Activated CD4-positive, alpha-beta T cell treated with anti-CD3 and anti-CD28 coated beads, Interleukin-2, Interleukin-6, amounts not matched to agents 100 ng/mL and 50 ng/mL, durations not matched to agents 16 hours and 8 hours (primary cell): ENCODE data around the gene CXCL13.
"Not testable (repeated sequence)": the region's sequence is repeated elsewhere in the genome, so short reads cannot be mapped to it uniquely, and the experiment has no call there.

Source experiments
- DNase-seq: peaks from one replicate; pipeline ENCODE4 v3.0.0-alpha.2; 2020

Gene CXCL13

GRCh38 chr4:77613267-77613666, 7.6 kb downstream of the CXCL13 start:
- DNase-seq = no peak

DNA sequence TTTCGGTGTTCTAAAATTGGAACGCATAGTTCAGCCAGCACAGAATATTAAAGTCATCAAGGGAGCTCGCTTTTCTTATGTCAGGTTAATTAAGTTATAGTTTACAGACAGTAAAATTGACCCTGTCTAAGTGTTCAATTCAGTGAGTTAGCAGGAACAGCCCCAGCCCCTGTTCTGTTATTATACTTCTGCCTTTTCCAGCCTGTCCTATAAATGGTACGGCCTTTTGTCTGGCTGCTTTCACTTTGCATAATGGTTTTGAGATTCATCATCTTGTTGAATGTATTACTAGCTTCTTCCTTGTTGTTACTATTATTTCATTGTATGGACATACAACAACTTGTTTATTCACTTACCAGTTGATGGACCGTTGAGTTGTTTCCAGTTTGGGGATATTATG, 9.5 kb downstream of the CXCL13 start:
- DNase-seq = peak; percentile 33

DNA sequence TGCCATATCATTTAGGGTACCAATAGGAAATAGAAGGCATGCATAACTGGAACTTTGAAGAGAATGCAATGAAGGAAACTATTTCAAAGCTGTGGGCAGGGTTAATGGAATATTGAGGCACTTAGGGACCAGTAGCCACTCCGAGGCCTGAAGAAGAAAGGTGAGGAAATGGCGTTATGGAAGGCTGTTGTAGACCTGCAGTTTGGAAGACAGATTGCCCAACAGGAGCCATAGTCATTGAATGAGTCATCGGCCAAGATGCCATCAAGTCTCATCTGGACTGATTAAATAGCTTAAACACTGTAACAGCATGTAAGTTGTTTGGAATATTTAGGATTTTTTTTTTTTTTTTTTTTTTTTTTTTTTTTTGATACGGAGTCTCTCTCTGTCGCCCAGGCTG, 11.6 kb downstream of the CXCL13 start:
- no peak for DNase-seq

DNA sequence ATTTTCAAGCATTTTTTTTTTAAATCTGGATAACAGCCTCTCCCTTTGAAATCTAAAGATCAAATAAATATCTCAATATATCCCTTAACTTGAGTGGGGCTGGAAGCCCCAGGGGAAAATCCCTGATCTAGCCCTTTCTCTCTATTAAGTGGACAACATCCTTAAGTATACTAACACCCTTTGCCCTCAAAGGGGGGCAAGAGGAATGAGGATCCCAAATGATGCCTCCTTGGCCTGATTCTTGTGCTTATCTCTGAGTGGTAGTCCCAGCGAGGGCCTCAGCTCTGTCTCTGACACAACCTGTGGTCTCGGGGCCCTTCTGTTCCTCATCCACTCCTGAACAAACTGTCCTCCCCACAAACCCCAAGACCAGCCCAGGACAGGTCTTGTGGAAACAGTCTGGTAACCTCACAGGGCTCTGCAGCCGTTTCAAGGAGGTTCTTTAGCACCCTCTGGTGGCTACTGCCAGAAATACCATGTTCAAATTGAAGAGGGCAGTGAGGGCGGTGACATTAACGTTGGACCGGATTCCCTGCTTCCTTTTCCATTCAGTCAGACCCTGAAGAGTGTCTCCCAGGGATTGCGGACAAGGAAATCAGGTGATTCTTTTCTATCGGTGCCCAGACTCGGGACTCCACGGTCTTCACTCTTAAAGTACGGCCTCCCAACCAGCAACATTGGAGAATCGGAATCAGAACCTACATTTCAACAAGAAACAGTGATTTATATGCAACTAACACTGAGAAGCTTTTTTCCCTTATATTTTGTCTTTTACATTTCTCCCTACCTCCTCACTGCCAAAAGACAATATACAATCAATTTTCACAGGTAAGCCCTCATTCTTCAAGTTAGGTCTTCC, 13.0 kb downstream of the CXCL13 start:
- peak; percentile 84 for DNase-seq

DNA sequence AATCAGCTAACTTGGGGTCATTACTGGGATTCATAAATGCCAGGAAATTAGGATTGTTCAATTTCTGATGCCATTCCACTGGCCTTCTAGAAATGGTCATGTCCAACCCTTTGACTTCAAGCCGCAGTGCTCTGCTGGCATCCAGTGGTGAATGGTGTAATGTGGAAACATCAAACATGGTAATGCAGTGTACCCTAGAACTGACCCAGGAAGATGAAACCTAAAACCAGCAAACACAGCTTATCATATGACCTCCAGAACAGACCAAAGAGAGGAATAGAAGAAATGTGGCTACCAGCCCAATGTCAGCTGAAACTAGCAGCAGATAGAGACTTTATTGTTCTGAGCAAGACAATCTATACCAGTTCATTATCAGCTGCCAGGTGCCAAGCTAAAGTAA, 13.8 kb downstream of the CXCL13 start:
- DNase-seq = no peak

DNA sequence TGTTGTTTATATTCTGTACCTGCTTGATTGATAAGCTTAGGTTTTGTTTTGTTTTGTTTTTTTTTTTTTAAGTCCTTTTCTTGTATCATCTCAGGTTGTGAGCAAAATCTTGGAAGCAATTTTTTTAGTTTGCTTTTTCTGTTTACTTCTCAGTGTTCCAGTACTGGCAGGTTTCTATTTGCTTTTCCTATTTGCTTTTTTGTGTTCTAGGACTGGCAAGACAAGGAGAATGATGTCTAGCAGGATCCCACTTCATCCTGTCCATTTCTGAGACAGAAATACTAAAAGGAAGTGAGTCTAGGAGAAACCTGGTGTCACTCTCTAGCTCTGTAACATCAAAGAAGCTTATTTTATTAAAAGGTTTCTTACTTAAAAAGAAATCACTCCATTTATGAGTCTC, 15.6 kb downstream of the CXCL13 start:
- DNase-seq = no peak

GRCh38 chr4:77623091-77623490, 17.5 kb downstream of the CXCL13 start:
- no peak for DNase-seq

GRCh38 chr4:77624213-77624612, 18.6 kb downstream of the CXCL13 start:
- DNase-seq = no peak

DNA sequence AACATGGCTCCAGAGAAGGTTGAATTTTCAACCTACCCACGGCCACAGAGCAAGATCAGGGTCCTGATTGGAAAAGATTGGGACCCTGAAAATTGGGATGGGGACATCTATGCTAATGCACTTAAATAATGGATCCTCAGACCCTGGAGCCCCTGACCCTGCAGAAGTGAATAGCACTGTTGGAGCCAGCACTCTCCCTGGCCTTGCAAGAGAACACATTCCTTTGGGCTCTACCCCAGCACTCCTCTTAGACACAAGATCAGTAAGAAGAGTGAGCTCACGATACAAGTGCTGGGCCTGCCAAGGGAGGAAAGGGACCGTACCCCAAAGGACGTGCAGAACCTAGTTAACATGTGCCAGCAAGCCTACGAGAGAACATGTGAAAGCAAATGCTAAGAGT, 19.9 kb downstream of the CXCL13 start:
- no peak for DNase-seq

- peak; percentile 83 for DNase-seq
These were observed 24.3 kb downstream of the CXCL13 start for GRCh38 chr4:77629885-77630284.

GRCh38 chr4:77631276-77631675, 25.7 kb downstream of the CXCL13 start:
- no peak for DNase-seq

DNA sequence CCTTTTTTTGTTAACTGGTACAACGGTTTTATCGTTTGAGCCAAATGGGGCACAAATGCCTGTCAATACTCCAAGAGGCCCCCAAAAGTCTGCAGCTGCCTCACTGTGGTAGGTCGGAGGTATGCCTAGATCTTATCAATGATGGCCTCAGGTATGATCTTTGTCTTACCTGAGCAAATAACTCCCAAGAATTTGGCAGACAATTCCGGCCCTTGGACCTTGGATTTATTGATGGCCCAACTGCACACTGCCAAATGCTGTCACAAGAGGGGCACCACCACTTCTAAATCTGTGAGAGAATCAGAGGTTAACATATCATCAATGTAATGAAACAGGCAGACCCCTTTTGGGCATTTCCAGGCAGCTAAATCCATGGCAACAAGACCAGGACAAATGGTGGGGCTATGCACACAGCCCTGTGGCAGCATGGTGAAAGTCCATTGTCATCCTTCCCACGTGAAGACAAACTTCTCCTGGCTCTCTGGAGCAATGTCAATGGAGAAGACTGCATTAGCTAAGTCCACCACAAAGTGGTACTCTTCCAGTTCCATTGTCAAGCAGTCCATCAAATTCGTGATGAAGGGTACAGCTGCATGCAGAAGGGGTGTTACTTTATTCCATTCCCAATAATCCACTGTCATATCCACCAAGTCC, 28.6 kb downstream of the CXCL13 start:
- no peak for DNase-seq

DNA sequence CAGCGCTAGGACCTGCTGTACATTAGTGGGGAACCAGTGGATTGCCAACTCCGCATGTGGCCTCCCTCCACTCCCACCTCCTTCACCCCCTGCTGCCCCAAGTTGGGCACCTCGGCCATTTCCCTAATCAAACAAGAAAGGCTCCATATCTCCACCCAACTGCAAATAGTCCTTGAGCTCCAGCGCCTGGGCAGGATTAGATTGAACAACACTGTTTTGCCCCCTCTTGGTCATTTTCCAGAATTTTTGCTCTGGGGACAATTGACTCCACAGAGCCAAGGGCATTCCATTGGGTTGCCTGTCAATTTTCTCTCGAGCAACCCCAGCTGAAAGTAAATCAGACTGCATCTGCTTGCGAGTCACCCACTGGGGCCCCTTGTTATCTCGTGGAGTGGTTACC, 29.6 kb downstream of the CXCL13 start:
- no peak for DNase-seq

DNA sequence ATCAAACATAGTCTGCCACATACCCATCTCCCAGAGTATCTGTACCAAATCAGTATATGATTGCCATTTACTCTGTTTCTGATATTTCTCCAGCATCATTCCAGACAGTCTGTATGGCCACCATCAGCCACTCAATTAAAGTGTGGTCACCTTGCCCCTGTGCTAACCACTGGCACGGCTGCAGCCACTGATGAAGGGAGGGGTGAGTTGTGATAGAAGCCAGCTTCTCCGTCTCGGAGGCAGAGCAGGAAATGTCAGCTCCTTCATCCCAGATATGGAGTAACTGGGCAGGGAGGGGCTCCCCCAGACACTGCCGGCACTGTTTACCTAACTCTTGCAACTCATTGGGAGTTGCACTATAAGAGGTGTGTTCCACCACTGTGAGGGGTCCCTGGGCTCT, 30.3 kb downstream of the CXCL13 start:
- DNase-seq = no peak

GRCh38 chr4:77636902-77637301, 31.3 kb downstream of the CXCL13 start:
- DNase-seq = no peak

- DNase-seq = not testable (repeated sequence)
These were observed 38.4 kb downstream of the CXCL13 start for GRCh38 chr4:77644069-77644468.

DNA sequence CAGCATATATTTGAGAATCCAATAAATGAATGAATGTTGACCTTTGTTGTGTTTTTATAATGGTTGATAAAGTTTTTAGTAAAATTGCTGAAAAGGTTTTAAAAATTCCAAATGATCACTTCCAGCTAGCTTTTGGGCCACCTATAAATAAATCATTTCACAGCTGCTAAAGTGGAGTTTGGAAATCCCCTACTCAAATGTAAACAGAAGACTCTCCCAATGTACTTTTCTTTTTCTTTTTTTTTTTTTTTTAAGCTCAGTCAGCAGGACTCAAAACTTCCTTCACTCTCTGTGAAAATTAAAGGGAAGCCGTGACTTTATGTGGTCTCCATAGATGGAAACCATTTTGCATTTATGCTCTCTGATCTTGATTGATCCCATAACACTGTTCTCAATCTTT, 45.2 kb downstream of the CXCL13 start:
- DNase-seq = no peak

- DNase-seq = no peak
These were observed 46.2 kb downstream of the CXCL13 start for GRCh38 chr4:77651820-77652219.

DNA sequence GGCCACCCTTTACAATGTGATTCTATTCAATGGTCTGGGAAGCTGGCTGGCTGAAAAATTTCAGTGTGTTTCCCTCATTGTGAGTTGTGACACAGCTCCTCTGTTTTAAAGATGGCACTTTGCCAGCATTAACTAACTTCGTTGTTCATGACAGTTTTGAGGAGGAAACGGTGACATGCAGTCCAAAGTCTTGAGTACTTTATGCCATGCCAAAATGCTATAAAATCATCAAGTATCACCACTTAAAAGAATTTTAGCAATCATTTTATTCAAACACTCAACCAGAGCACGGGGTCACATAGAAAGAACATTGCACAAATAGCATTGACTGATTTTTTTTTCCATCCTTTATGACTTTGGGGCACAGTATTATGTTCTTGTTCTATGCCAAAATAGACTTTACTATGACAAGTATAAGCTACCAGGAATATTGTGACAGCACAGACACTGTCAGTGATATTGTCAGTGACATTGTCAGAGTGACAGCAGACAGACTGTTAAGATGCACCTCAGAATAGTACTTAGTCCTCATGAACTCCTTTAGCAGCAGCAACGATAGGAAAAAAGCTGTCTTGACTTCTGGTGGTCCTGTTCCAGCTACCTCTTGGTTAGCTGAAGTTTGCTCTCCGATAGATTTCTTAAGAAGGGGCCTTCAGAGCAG, 46.7 kb downstream of the CXCL13 start:
- DNase-seq = no peak

DNA sequence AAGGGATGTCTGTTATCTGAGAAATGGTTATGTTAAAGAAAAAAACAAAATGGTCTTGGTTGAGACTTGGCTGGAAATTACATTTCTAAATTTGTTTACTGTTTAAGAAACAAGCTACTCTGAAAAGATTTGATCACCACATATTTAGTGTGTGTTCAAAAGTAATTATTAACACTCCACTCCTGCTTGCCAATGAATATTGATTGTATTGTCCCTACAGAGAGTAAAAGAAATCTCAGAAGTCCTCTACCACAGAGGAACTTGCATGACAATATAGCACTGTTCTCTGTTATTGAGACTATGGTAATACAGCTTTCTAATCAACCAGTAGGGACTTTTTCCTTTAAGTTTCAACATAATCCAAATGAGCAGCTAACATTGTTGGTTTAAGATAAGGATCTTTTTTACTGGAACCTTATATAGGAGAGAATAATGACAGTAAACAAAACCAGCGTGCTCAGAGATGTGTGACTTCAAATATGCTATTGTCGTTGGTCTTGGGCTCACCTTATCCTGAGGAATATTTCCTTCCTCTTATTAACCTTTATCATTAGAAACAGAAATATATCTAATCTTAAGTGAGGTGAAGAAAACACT, 47.6 kb downstream of the CXCL13 start:
- DNase-seq = no peak

GRCh38 chr4:77660318-77660717, 54.7 kb downstream of the CXCL13 start:
- not testable (repeated sequence) for DNase-seq
